GM23248 (cell line): Measurements from ENCODE around the gene ROM1.

ENCODE experiments used
- EZH2 ChIP-seq: fragments of 200-600 bp; sonication (generic); IDR thresholded peaks from 2 replicates; pipeline ENCODE4 v1.6.1; 2018; ENCODE audit warnings: antibody characterized with exemption, mild to moderate bottlenecking; ENCODE audit not compliant: insufficient read depth, poor library complexity, severe bottlenecking
- EZH2phosphoT487 ChIP-seq: fragments of 200-600 bp; sonication (generic); IDR thresholded peaks from 2 replicates; pipeline ENCODE4 v1.6.1; 2018; ENCODE audit warnings: antibody characterized with exemption, moderate library complexity, mild to moderate bottlenecking, low read depth; ENCODE audit not compliant: insufficient read depth

DNA sequence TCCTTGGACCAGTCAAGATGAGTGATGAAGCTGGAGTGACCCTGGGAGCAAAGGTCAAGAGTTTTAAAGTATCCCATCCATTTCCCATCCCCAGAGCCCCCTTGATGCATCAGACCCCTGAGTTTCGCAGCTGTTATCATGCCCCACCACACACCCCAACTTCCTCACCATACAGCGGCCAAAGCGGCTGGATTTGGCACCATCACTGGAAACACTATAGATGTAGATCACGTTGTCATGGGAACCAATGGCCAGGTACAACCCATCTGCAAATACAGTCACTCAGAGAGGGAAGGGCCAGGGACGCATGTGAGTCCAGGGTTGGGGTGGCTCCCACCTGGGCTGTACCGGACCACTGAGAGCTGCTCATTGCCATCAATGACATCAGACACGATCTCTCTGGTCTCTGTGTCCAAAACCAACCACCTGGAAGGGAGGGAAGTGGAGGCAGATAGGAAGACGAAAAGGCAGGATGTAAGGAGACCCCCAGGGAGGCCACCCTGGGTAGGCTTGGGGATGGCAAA, 9.2 kb upstream of the ROM1 start:
- TF ChIP-seq EZH2 (no peak), EZH2phosphoT487 (no peak)
